Endothelial cell of umbilical vein (primary cell): ENCODE results near the gene IL31RA. TPM values are rescaled to one million over a fixed set of nuclear protein-coding genes. Genes with fewer than 3 reads are reported as not detected.

Experiments used
- BruUV-seq: library from RNA; stranded (reverse); fragments of 400-500 nt; replicated peaks from 2 replicates; lab custom pipeline; 2021; lab: Mats Ljungman, UMichigan
- CTCF ChIA-PET: fragments of 300-600, 350-600 bp; sonication (Branson Sonifier 250); formaldehyde crosslinking; loops from one replicate; lab custom pipeline; 2021; ENCODE audit warnings: antibody characterized with exemption, inconsistent platforms; lab: Charles Lee
- POLR2A ChIA-PET: fragments of 300-600, 350-600 bp; sonication (Branson Sonifier 250); formaldehyde crosslinking; loops from one replicate; lab custom pipeline; 2021; ENCODE audit warnings: antibody characterized with exemption, inconsistent platforms; lab: Charles Lee
- DNase-seq: peaks from one replicate; pipeline ENCODE4 v3.0.0-alpha.2; 2011; ENCODE audit warnings: low read depth, low spot score
- FAIRE-seq: peaks from 2 replicates; lab custom pipeline; 2011; peaks lifted over from hg19 to GRCh38; lab: Jason Lieb, UNC
- H2AFZ ChIP-seq: 2 replicates; pipeline ENCODE4 v1.6.0; 2012; ENCODE audit warnings: low read depth, low read length, control low read depth, inconsistent platforms
- H3K27ac ChIP-seq: 2 replicates; pipeline ENCODE4 v1.5.1; 2011; ENCODE audit warnings: low read depth, mild to moderate bottlenecking, control low read depth, low read length, moderate library complexity; ENCODE audit not compliant: insufficient read depth
- H3K27me3 ChIP-seq, 2 experiments: 2 replicates each; pipeline versions ENCODE4 v1.6.0 to v1.6.1; 2011; ENCODE audit warnings: low read length in 2 of 2, mixed read lengths in 1 of 2; ENCODE audit not compliant: control insufficient read depth in 2 of 2, insufficient read depth in 2 of 2
- H3K36me3 ChIP-seq, 2 experiments: 2 replicates in 1 of 2; 3 replicates in 1 of 2; pipeline ENCODE4 v1.5.1; 2011; ENCODE audit warnings: low read length in 2 of 2, mild to moderate bottlenecking in 1 of 2, moderate library complexity in 1 of 2; ENCODE audit not compliant: control insufficient read depth in 2 of 2, insufficient read depth in 2 of 2; ENCODE audit errors: extremely low read depth in 1 of 2
- H3K4me1 ChIP-seq: 3 replicates; pipeline ENCODE4 v1.5.1; 2011; ENCODE audit warnings: mild to moderate bottlenecking, low read length; ENCODE audit not compliant: control insufficient read depth, insufficient read depth; ENCODE audit errors: extremely low read depth
- H3K4me2 ChIP-seq: 2 replicates; pipeline ENCODE4 v1.6.1; 2011; ENCODE audit warnings: low read length, control low read depth, mixed read lengths; ENCODE audit not compliant: insufficient read depth
- H3K4me3 ChIP-seq, 3 experiments: fragments of 200-600 bp in 1 of 3; sonication (generic), shearing (Covaris generic) in 1 of 3; replicated peaks in 1 of 3; 2 replicates each; pipeline ENCODE4 v1.5.1; 2011 to 2016; ENCODE audit warnings: control low read depth in 3 of 3, low read length in 3 of 3, mild to moderate bottlenecking in 2 of 3, inconsistent platforms in 1 of 3, low read depth in 1 of 3, moderate library complexity in 1 of 3; ENCODE audit not compliant: insufficient read depth in 1 of 3
- H3K79me2 ChIP-seq: 2 replicates; pipeline ENCODE4 v1.6.0; 2012; ENCODE audit warnings: low read length, inconsistent platforms; ENCODE audit not compliant: control insufficient read depth, insufficient read depth
- H3K9ac ChIP-seq: replicated peaks from 2 replicates; pipeline ENCODE3; 2011; ENCODE audit warnings: low read length, control low read depth; ENCODE audit not compliant: insufficient read depth; ENCODE audit errors: extremely low read depth
- H3K9me1 ChIP-seq: replicated peaks from 3 replicates; pipeline ENCODE4 v1.6.0; 2011; ENCODE audit warnings: mild to moderate bottlenecking, low read length; ENCODE audit not compliant: control insufficient read depth, insufficient read depth; ENCODE audit errors: extremely low read depth
- H3K9me3 ChIP-seq: replicated peaks from 2 replicates; pipeline ENCODE4 v1.5.1; 2012; ENCODE audit warnings: low read length, inconsistent platforms; ENCODE audit not compliant: control insufficient read depth, insufficient read depth
- H4K20me1 ChIP-seq: replicated peaks from 2 replicates; pipeline ENCODE3; 2011; ENCODE audit warnings: mild to moderate bottlenecking, low read length; ENCODE audit not compliant: control insufficient read depth, insufficient read depth; ENCODE audit errors: extremely low read depth
- FOS ChIP-seq: IDR thresholded peaks from 2 replicates; pipeline ENCODE4 v1.6.1; 2011; ENCODE audit warnings: mild to moderate bottlenecking, low read length, moderate library complexity, borderline replicate concordance; ENCODE audit not compliant: insufficient read depth
- GATA2 ChIP-seq: IDR thresholded peaks from 2 replicates; pipeline ENCODE4 v1.7.0; 2011; ENCODE audit warnings: low read depth, mild to moderate bottlenecking, moderate library complexity, mixed read lengths, low read length; ENCODE audit not compliant: insufficient read length, insufficient read depth
- JUN ChIP-seq: IDR thresholded peaks from 2 replicates; pipeline ENCODE4 v1.6.1; 2011; ENCODE audit warnings: borderline replicate concordance, low read depth; ENCODE audit not compliant: insufficient read length, insufficient read depth
- MAX ChIP-seq: IDR thresholded peaks from 2 replicates; pipeline ENCODE4 v1.6.1; 2011; ENCODE audit not compliant: insufficient read depth, insufficient read length
- MYC ChIP-seq: IDR thresholded peaks from one replicate; pipeline ENCODE4 v1.6.1; 2011; ENCODE audit warnings: mild to moderate bottlenecking, low read depth, low read length
- POLR2A ChIP-seq: IDR thresholded peaks from 2 replicates; pipeline ENCODE4 v1.6.1; 2012; ENCODE audit warnings: low read depth, mild to moderate bottlenecking, control low read depth, low read length
- POLR2AphosphoS5 ChIP-seq: IDR thresholded peaks from 2 replicates; pipeline ENCODE4 v1.6.1; 2012; ENCODE audit warnings: low read depth, mild to moderate bottlenecking, control low read depth, low read length, moderate library complexity; ENCODE audit not compliant: insufficient read depth
- dilution Hi-C: fragments of 300-500 bp; cut with MboI; formaldehyde crosslinking; loops from one replicate; pipeline ENCODE4 v1.15.0; 2019; ENCODE audit warnings: low sequenced_read_pairs; ENCODE audit not compliant: extremely low pct_ligation_motif_present
- intact Hi-C: fragments of 100-400 bp; cut with micrococcal nuclease; formaldehyde crosslinking; loops from one replicate; pipeline ENCODE4 v1.10.0; 2022
- polyA plus RNA-seq, 4 experiments: library from polyadenylated mRNA; depleted of rRNA in 3 of 4; stranded (reverse) in 3 of 4; unstranded in 1 of 4; fragments of >200 nt; gene quantifications; 2 replicates each; pipeline versions ENCODE4 v1.2.1 to v1.2.3, GENCODE V29; 2011 to 2012; ENCODE audit warnings: missing spikeins in 1 of 4
- total RNA-seq: library from RNA; stranded (reverse); gene quantifications from 2 replicates; pipeline ENCODE4 v1.2.3, GENCODE V29; 2021
- TF ChIP-seq, protein P1 (sequence below), 2 donors: IDR thresholded peaks; 1 replicate in 1 of 2; 2 replicates in 1 of 2; pipeline ENCODE4 v1.5.1; 2011; ENCODE audit warnings: low read length in 2 of 2, mild to moderate bottlenecking in 2 of 2, moderate library complexity in 2 of 2, control low read depth in 1 of 2, inconsistent platforms in 1 of 2, low read depth in 1 of 2; ENCODE audit not compliant: insufficient read depth in 1 of 2; ENCODE audit errors: extremely low read depth in 1 of 2

IL31RA gene
- total and polyA plus RNA-seq, 2 donors (not counting 3 experiments of a cell fraction or from before 2014, with no cell fraction given): 0.14 to 0.75 TPM

DNA sequence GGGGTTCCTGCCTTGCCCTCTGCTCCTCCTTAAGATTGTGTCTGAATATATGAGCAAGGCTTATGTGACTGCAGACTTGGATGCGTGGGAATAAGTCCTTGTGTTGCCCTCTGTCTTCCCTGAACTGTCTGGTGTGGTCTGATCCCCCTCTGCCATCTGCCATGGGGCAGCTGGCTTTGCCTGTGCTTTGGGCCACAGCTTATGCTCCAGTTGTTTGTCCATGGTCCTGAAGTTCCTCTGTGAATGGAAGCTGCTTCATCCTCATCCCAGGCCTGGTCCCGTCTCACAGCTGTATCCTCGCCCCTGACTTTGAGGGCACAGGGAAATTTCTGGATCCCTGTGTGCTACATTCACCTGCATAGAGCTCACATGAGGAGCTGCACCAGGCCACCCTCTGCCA is 14.7 kb downstream of the IL31RA start:
- dilution Hi-C loops: no loop called here

More for the DNA sequence above, 14.7 kb downstream of the IL31RA start:
- Histone ChIP-seq H3K27ac (no peak overlapping the region), H3K4me2 (no peak overlapping the region), H3K79me2 (no peaks in the 10 kb centered on the region), H2AFZ (no peak overlapping the region), H3K9me3 (no peaks in the 10 kb centered on the region), H3K9me1 (no peaks in the 10 kb centered on the region), H4K20me1 (no peaks in the 10 kb centered on the region), H3K36me3 (no peaks in the 10 kb centered on the region), H3K4me1 (peaks cover 19% of the 10 kb centered on the region), H3K4me3 (no peak overlapping the region), H3K27me3 (no peaks in the 10 kb centered on the region), H3K9ac (no peak overlapping the region)
- POLR2A ChIA-PET: no interaction called here
- DNase-seq (peak; percentile 21), FAIRE-seq (no peak)
- CTCF ChIA-PET: interaction anchor here (0.8 to 1.3 kb wide), 3 partner anchors 13 to 71 kb away, joined by 3 to 7 read pairs (median 3); partner anchors contain the start of gene IL31RA
- intact Hi-C loops: loop anchor here (5.0 kb wide), 1 partner anchor 154 kb away; the partner anchor contains the start of gene SLC38A9
- TF ChIP-seq, protein P1, sequence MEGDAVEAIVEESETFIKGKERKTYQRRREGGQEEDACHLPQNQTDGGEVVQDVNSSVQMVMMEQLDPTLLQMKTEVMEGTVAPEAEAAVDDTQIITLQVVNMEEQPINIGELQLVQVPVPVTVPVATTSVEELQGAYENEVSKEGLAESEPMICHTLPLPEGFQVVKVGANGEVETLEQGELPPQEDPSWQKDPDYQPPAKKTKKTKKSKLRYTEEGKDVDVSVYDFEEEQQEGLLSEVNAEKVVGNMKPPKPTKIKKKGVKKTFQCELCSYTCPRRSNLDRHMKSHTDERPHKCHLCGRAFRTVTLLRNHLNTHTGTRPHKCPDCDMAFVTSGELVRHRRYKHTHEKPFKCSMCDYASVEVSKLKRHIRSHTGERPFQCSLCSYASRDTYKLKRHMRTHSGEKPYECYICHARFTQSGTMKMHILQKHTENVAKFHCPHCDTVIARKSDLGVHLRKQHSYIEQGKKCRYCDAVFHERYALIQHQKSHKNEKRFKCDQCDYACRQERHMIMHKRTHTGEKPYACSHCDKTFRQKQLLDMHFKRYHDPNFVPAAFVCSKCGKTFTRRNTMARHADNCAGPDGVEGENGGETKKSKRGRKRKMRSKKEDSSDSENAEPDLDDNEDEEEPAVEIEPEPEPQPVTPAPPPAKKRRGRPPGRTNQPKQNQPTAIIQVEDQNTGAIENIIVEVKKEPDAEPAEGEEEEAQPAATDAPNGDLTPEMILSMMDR (IDR thresholded peaks at IDR 0.05; ENCODE audit: extremely low read depth in 1 of 2, insufficient read depth in 1 of 2, low read depth in 1 of 2, low read length in 2 of 2): no peak
- TF ChIP-seq MYC: no peak
- no peak for TF ChIP-seq FOS
- TF ChIP-seq POLR2AphosphoS5: no peak
- TF ChIP-seq POLR2A: no peak
- no peak for TF ChIP-seq MAX
- TF ChIP-seq JUN: no peak
- TF ChIP-seq GATA2: no peak
- no TSS peak for BruUV-seq
